Stomach (tissue), 9 donors: ENCODE results near the gene SF1. TPM values are rescaled to one million over a fixed set of nuclear protein-coding genes. Genes with fewer than 3 reads are reported as not detected.

Source experiments
- DNase-seq, 2 donors: peaks; one replicate each; pipeline versions ENCODE4 v3.0.0 to v3.0.0-alpha.2; 2013 to 2019
- H3K27ac ChIP-seq, 5 donors: fragments of 200-600 bp in 4 of 5; sonication (generic) in 4 of 5; one replicate each; pipeline ENCODE4 v1.5.1; 2013 to 2019; ENCODE audit warnings: mild to moderate bottlenecking in 1 of 5, moderate library complexity in 1 of 5
- H3K27me3 ChIP-seq, 3 donors: fragments of 200-600 bp; sonication (generic); one replicate each; pipeline ENCODE4 v1.5.1; 2017 to 2019; ENCODE audit warnings: mixed run types in 1 of 3
- H3K36me3 ChIP-seq, 4 donors: fragments of 200-600 bp; sonication (generic); 1 replicate in 3 of 4; 2 replicates in 1 of 4; pipeline ENCODE4 v1.5.1; 2016 to 2019
- H3K4me1 ChIP-seq, 4 donors: fragments of 200-600 bp; sonication (generic); one replicate each; pipeline ENCODE4 v1.5.1; 2016 to 2019
- H3K4me3 ChIP-seq, 4 donors: fragments of 200-600 bp; sonication (generic) in 3 of 4; one replicate each; pipeline ENCODE4 v1.5.1; 2016 to 2019; ENCODE audit warnings: mild to moderate bottlenecking in 1 of 4
- H3K9me3 ChIP-seq, 4 donors: fragments of 200-600 bp; sonication (generic); one replicate each; pipeline ENCODE4 v1.5.1; 2016 to 2019
- EP300 ChIP-seq: sonication (generic); formaldehyde crosslinking; IDR thresholded peaks from one replicate; pipeline ENCODE4 v1.6.1; 2017; ENCODE audit warnings: antibody characterized with exemption
- POLR2A ChIP-seq, 4 donors: fragments of 450-650 bp; IDR thresholded peaks; one replicate each; pipeline ENCODE4 v1.6.1; 2016; ENCODE audit warnings: antibody characterized with exemption in 4 of 4, control low read depth in 2 of 4, mild to moderate bottlenecking in 1 of 4, moderate library complexity in 1 of 4
- POLR2AphosphoS5 ChIP-seq, 3 donors: sonication (generic); formaldehyde crosslinking; IDR thresholded peaks; one replicate each; pipeline ENCODE4 v1.6.1; 2016; ENCODE audit warnings: antibody characterized with exemption in 3 of 3
- WGBS, 5 donors: extraction: QIAGEN DNeasy Blood & Tissue Kit in 3 of 5; methylation state at CpG; one replicate each; pipeline versions ENCODE4 v1.1.5 to v1.1.7; 2013 to 2018; 5-methylcytosine and 5-hydroxymethylcytosine counted together
- intact Hi-C: fragments of 100-400 bp; cut with DNase I; formaldehyde crosslinking; loops from one replicate; pipeline ENCODE4 v1.15.1; 2023; ENCODE audit warnings: low total_unique reads
- polyA plus RNA-seq, 3 donors: library from polyadenylated mRNA; stranded (reverse); fragments of 200-250 nt; gene quantifications; one replicate each; pipeline ENCODE4 v1.2.3, GENCODE V29; 2013
- total RNA-seq, 5 donors: library from RNA; depleted of rRNA; stranded (reverse); fragments of >200 nt; gene quantifications; one replicate each; pipeline versions ENCODE4 v1.1.0 to v1.2.3, GENCODE V29; 2014 to 2016
- TF ChIP-seq, protein P1 (sequence below), 7 experiments: fragments of 450-650 bp in 4 of 7; fragments of 200-600 bp in 3 of 7; sonication (generic) in 3 of 7; IDR thresholded peaks; one replicate each; pipeline ENCODE4 v1.5.1; 2016 to 2019; ENCODE audit warnings: antibody characterized with exemption in 7 of 7, control low read depth in 2 of 7, mild to moderate bottlenecking in 1 of 7
- donor health status: healthy with polysubstance abuse.
- donor health status: Bipolar disorder and iron deficiency.
- donor health status: healthy.

The SF1 gene
- total and polyA plus RNA-seq, 8 donors = 57.5 to 341 (median 248) TPM

DNA sequence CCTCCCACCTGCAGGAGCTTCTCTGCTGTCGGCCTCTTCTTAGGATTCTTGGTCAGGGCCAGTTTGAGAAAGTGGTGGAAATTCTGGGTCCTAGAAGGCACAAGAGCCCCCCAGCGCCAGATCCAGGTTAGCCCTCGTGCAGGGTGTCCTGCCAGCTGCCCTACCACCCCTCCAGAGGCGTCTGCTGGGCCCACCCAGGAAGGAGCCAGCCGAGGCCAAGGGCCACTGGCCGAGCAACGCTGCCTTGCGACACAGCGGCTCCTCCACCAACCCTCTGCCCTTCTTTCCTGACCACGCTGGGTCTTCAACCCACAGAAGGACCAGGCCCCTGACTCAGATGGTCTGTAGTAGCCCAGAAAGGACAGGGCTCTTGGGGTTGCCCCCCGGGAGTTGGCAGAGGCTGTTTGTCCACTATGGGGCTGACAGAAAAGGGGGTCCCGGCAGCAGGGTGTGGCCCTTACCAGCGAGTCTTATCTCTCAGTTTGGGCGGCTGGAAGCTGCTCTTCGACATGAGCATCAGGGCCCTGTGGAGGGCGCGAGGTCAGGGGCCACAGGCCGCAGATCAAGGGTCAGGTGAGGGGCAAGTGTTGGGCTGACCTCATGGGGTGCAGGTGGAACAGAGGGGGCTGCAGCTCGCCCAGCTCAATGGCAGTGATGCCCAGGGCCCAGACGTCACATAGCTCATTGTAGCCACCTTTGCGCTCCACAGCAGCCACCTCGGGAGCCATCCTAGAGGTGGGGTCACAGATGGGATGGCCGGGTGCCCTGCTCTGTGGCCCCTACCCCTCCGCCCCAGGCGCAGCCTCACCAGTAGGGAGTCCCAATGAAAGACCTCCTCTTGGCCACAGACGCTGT, 22.2 kb upstream of the SF1 start:
- 77 to 89% (median 80%) methylated on average over 16 to 26 of the region's 26 CpGs for WGBS, 5 donors
- intact Hi-C loops = no loop called here
- H3K9me3 ChIP-seq = no peaks in the 10 kb centered on the region
- H3K36me3 ChIP-seq = peaks cover 9 to 68% (median 53%) of the 10 kb centered on the region in 4 donors
- peaks cover 24 to 35% (median 33%) of the 10 kb centered on the region in 4 donors for H3K4me1 ChIP-seq
- peak overlapping the region in 3 of 5 donors; percentile 29 to 90 (median 85) for H3K27ac ChIP-seq
- TF ChIP-seq POLR2AphosphoS5 (IDR thresholded peaks at IDR 0.05) (no peak), POLR2A (IDR thresholded peaks at IDR 0.05) (no peak), EP300 (no peak)
- TF ChIP-seq, protein P1, sequence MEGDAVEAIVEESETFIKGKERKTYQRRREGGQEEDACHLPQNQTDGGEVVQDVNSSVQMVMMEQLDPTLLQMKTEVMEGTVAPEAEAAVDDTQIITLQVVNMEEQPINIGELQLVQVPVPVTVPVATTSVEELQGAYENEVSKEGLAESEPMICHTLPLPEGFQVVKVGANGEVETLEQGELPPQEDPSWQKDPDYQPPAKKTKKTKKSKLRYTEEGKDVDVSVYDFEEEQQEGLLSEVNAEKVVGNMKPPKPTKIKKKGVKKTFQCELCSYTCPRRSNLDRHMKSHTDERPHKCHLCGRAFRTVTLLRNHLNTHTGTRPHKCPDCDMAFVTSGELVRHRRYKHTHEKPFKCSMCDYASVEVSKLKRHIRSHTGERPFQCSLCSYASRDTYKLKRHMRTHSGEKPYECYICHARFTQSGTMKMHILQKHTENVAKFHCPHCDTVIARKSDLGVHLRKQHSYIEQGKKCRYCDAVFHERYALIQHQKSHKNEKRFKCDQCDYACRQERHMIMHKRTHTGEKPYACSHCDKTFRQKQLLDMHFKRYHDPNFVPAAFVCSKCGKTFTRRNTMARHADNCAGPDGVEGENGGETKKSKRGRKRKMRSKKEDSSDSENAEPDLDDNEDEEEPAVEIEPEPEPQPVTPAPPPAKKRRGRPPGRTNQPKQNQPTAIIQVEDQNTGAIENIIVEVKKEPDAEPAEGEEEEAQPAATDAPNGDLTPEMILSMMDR (IDR thresholded peaks at IDR 0.05) = no peak
- no peak for DNase-seq
- H3K27me3 ChIP-seq = no peaks in the 10 kb centered on the region
- H3K4me3 ChIP-seq = no peak overlapping the region

DNA sequence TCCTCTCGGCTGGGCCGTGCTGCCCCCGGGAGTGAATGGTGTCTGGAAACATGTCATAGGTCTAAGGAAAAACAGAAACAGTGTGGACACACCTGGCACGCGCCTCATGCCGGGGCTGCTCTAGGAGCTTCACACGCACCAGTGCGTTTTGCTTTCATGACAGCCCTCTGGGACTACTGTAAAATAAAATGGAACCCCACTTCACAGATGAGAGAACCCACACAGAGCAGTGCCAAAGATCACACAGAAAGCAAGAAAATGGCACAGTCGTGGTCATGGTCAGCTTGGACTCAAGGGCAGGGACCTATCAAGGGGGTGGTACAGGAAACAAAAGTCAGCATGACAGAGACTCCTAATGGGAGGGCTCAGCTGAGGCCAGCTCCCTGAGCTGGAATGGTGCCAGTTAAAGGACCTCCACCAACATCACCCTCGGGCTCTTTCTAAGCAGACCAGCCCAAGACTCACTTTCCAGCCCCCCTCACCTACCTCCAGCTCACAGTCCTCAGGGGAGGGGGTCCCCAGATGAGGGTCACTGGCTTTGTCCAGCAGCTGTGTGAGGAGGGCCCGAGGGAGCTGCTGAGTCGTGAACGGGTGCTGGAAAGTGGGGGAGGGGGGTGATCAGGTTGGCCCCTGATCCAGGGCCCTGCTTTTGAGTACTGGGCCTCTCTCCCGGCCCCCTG, 21.4 kb upstream of the SF1 start:
- H3K4me1 ChIP-seq = peaks cover 24 to 33% (median 31%) of the 10 kb centered on the region in 4 donors
- no peaks in the 10 kb centered on the region for H3K27me3 ChIP-seq
- H3K36me3 ChIP-seq = peaks cover 2 to 68% (median 46%) of the 10 kb centered on the region in 4 donors
- H3K4me3 ChIP-seq = no peak overlapping the region
- peak overlapping the region in 2 of 5 donors; percentile 29 to 85 for H3K27ac ChIP-seq
- DNase-seq = no peak
- no peaks in the 10 kb centered on the region for H3K9me3 ChIP-seq
- TF ChIP-seq, protein P1 (IDR thresholded peaks at IDR 0.05) = no peak
- TF ChIP-seq EP300 (no peak), POLR2A (IDR thresholded peaks at IDR 0.05) (no peak), POLR2AphosphoS5 (IDR thresholded peaks at IDR 0.05) (no peak)
- WGBS, 5 donors = 71 to 77% (median 72%) methylated on average over 10 to 14 of the region's 14 CpGs
- intact Hi-C loops = no loop called here

DNA sequence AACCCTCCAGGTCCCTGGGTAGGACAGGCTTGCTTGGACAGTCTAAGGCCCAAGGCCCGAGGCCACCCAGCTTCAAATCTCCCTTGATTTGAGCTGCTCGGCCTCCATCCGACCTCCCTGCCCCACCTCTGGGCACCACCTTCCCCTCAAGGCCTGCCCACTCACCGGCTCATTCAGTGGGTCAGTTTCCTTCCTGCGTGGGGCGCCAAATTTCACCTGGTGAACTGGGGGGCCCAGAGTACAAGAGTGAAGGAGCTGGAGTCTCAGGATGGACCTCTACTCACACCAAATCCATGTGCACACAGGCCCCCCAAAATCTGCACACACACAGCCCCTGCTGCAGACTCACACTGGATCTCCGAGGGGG, 20.9 kb upstream of the SF1 start:
- intact Hi-C loops = no loop called here
- Histone ChIP-seq H3K27me3 (no peaks in the 10 kb centered on the region), H3K4me3 (no peak overlapping the region), H3K36me3 (peaks cover 0 to 67% (median 42%) of the 10 kb centered on the region in 4 donors), H3K27ac (no peak overlapping the region), H3K4me1 (peaks cover 19 to 28% (median 26%) of the 10 kb centered on the region in 4 donors), H3K9me3 (no peaks in the 10 kb centered on the region)
- DNase-seq = no peak
- WGBS, 5 donors = 69 to 85% (median 79%) methylated on average over 6 to 7 of the region's 7 CpGs
- TF ChIP-seq, protein P1 (IDR thresholded peaks at IDR 0.05) = no peak
- no peak for TF ChIP-seq EP300
- TF ChIP-seq POLR2AphosphoS5 (IDR thresholded peaks at IDR 0.05) = no peak
- no peak for TF ChIP-seq POLR2A (IDR thresholded peaks at IDR 0.05)

DNA sequence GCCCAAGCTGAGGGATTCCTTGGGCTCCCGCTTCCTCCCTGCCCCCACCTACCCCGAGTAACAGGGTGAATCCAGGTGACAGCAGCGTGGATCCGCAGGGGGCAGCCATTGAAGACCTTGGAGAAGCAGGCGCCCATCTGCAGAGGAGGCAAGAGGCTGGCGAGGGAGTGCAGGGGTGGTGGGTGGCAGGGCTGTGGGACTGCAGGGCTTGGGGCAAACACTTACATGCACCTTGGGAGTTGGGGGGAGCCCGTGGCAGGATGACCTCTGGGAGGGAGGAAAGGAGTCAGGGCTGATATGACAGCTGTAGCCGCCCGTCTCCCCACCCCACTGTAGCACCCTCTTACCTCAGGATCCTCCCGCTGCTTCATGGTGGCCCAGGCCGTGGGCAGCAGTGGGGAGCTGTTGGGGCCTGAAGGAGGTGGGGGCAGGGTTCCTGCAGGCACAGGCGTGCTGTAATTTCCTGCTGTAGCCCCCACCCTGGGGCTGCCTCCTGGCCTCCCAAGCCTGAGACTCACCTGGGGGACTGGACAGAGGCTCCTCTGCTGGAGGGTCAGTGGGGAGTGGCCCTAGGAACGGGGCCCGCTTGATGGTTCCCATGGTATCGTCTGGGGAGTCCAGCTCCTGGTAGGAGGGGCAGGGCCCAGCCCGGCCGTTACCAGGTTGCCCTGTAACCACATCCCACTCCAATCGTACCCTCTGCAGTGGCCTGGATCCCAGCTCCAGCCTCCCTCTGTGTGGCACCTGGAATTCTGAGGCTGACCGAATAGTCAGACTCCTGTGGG, 18.6 kb upstream of the SF1 start:
- 86 to 90% (median 89%) methylated on average over 13 to 19 of the region's 19 CpGs for WGBS, 5 donors
- Histone ChIP-seq H3K27me3 (no peaks in the 10 kb centered on the region), H3K27ac (no peak overlapping the region), H3K4me1 (peaks cover 4 to 10% (median 9%) of the 10 kb centered on the region in 4 donors), H3K4me3 (no peak overlapping the region), H3K9me3 (no peaks in the 10 kb centered on the region), H3K36me3 (peaks cover 0 to 79% (median 50%) of the 10 kb centered on the region in 4 donors)
- intact Hi-C loops = no loop called here
- TF ChIP-seq POLR2A (IDR thresholded peaks at IDR 0.05) (no peak), EP300 (no peak), POLR2AphosphoS5 (IDR thresholded peaks at IDR 0.05) (no peak)
- TF ChIP-seq, protein P1 (IDR thresholded peaks at IDR 0.05) = no peak
- DNase-seq = no peak
